Tibial artery (tissue), 4 donors: ENCODE results near the gene PPT1.

Experiments used
- DNase-seq, 2 donors: peaks; one replicate each; pipeline ENCODE4 v3.0.0-alpha.2; 2019
- H3K27ac ChIP-seq, 2 donors: fragments of 200-600 bp; sonication (generic) in 1 of 2; 1 replicate in 1 of 2; 2 replicates in 1 of 2; pipeline ENCODE4 v1.5.1; 2018 to 2019; ENCODE audit warnings: mild to moderate bottlenecking in 1 of 2
- H3K27me3 ChIP-seq, 2 donors: fragments of 200-600 bp; sonication (generic) in 1 of 2; one replicate each; pipeline versions ENCODE4 v1.5.1 to v1.6.0; 2016 to 2019
- H3K36me3 ChIP-seq, 3 donors: fragments of 200-600 bp; sonication (generic) in 2 of 3; one replicate each; pipeline ENCODE4 v1.5.1; 2016 to 2019; ENCODE audit warnings: mild to moderate bottlenecking in 2 of 3
- H3K4me1 ChIP-seq, 4 donors: fragments of 200-600 bp; sonication (generic) in 2 of 4; 1 replicate in 3 of 4; 2 replicates in 1 of 4; pipeline ENCODE4 v1.5.1; 2016 to 2019
- H3K4me3 ChIP-seq, 2 donors: fragments of 200-600 bp; sonication (generic) in 1 of 2; 1 replicate in 1 of 2; 2 replicates in 1 of 2; pipeline ENCODE4 v1.5.1; 2018 to 2019; ENCODE audit warnings: mild to moderate bottlenecking in 2 of 2
- H3K9me3 ChIP-seq, 3 donors: fragments of 200-600 bp; sonication (generic) in 1 of 3; one replicate each; pipeline ENCODE4 v1.5.1; 2016 to 2019
- CTCF ChIP-seq, 2 experiments: fragments of 200-600 bp in 1 of 2; fragments of 450-650 bp in 1 of 2; IDR thresholded peaks; one replicate each; pipeline ENCODE4 v1.5.1; 2017 to 2019; ENCODE audit warnings: antibody characterized with exemption in 2 of 2, mild to moderate bottlenecking in 1 of 2, moderate library complexity in 1 of 2
- intact Hi-C: fragments of 100-400 bp; cut with DNase I; formaldehyde crosslinking; loops from one replicate; pipeline ENCODE4 v1.15.0; 2023; ENCODE audit warnings: low total_unique reads

The PPT1 gene

GRCh38 chr1:40102038-40102437 lies 5.0 kb upstream of the PPT1 start:
- Histone ChIP-seq H3K36me3 (no peaks in the 10 kb centered on the region), H3K27ac (no peak overlapping the region), H3K9me3 (peaks cover 0 to 14% (median 4%) of the 10 kb centered on the region in 3 donors), H3K4me3 (no peak overlapping the region), H3K27me3 (no peaks in the 10 kb centered on the region), H3K4me1 (peaks cover 0 to 6% (median 2%) of the 10 kb centered on the region in 4 donors)
- DNase-seq: no peak
- TF ChIP-seq CTCF (IDR thresholded peaks at IDR 0.05): no peak
- intact Hi-C loops: no loop called here

DNA sequence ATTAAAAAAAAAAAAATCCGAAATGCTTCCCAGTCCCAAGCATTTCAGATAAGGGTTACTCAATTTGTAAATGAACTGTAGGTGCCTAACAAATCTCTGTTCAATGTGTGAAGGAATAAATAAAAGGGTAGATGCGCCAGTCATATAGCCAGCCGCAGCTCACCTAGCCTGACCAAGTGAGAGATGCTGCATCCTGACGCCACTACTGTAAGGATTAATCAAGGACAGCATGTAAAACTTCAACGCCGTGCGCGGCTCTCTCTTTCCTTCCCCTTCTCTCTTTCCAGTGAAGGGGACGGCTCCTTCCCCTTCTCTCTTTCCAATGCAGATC lies 441 bp downstream of the PPT1 start:
- H3K27me3 ChIP-seq: no peaks in the 10 kb centered on the region
- intact Hi-C loops: no loop called here
- H3K4me3 ChIP-seq: peak overlapping the region; percentile 63 to 70
- H3K36me3 ChIP-seq: peaks cover 6 to 15% (median 7%) of the 10 kb centered on the region in 3 donors
- H3K9me3 ChIP-seq: no peaks in the 10 kb centered on the region
- H3K27ac ChIP-seq: peak overlapping the region; percentile 63 to 71
- DNase-seq: no peak
- TF ChIP-seq CTCF (IDR thresholded peaks at IDR 0.05): no peak
- H3K4me1 ChIP-seq: peaks cover 0 to 15% (median 9%) of the 10 kb centered on the region in 4 donors

DNA sequence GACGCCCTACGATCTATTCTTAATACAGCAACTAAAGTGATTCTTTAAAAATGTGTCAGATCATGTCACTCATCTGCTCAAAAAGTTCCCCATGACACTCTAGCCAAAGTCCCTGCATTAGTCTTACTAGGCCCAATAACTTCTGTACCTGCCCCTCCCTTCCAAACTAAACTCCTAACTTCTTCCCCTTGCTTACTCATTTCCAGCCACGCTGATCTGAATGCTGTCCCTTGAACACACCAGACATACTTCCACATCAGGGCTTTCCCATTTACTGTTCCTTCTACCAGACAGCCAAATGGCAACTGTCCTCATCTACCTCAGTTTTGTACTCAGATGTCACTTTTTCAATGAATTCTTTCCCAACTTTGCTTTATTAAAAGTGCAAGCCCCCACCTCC lies 1.2 kb downstream of the PPT1 start:
- no peak overlapping the region for H3K4me3 ChIP-seq
- TF ChIP-seq CTCF (IDR thresholded peaks at IDR 0.05): no peak
- H3K36me3 ChIP-seq: peaks cover 13 to 23% (median 15%) of the 10 kb centered on the region in 3 donors

DNA sequence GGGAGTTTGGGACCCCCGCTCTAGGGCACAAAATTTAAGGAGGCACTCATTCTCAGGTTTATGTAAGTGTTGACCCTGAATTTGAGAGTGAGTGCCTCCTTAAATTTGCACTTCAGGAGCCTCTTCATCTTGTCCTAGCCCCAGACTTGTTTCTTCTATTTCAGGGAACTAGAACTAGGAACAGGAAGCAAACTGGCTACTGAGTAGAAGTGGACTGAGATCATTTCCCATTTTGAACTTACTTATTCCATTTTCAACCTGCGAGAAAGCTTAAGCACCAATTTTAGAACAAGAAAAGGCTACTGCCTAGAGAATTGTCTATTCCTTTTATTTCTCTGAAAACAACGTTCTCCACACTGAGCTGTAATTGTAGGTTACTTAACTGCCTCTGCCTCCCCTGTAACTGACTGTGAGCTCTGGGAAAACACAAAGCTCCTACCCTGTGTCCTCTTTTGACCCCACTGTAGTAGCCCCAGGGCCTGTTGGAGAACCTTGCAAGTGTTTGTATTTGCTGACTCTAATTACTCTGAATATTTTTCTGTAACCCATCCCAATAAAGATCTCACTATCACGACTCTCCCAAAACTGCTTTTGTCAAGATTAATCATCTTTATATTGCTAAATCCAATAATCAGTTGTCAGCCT lies 2.5 kb downstream of the PPT1 start:
- intact Hi-C loops: no loop called here
- H3K27ac ChIP-seq: no peak overlapping the region
- H3K27me3 ChIP-seq: no peaks in the 10 kb centered on the region
- DNase-seq: no peak
- H3K9me3 ChIP-seq: no peaks in the 10 kb centered on the region
- no peak for TF ChIP-seq CTCF (IDR thresholded peaks at IDR 0.05)
- no peak overlapping the region for H3K4me3 ChIP-seq
- peaks cover 25 to 36% (median 27%) of the 10 kb centered on the region in 3 donors for H3K36me3 ChIP-seq
- peaks cover 0 to 15% (median 9%) of the 10 kb centered on the region in 4 donors for H3K4me1 ChIP-seq

More for the DNA sequence above, 1.2 kb downstream of the PPT1 start:
- Histone ChIP-seq H3K9me3 (no peaks in the 10 kb centered on the region), H3K27me3 (no peaks in the 10 kb centered on the region), H3K27ac (no peak overlapping the region), H3K4me1 (peaks cover 0 to 15% (median 9%) of the 10 kb centered on the region in 4 donors)
- intact Hi-C loops: no loop called here
- no peak for DNase-seq

DNA sequence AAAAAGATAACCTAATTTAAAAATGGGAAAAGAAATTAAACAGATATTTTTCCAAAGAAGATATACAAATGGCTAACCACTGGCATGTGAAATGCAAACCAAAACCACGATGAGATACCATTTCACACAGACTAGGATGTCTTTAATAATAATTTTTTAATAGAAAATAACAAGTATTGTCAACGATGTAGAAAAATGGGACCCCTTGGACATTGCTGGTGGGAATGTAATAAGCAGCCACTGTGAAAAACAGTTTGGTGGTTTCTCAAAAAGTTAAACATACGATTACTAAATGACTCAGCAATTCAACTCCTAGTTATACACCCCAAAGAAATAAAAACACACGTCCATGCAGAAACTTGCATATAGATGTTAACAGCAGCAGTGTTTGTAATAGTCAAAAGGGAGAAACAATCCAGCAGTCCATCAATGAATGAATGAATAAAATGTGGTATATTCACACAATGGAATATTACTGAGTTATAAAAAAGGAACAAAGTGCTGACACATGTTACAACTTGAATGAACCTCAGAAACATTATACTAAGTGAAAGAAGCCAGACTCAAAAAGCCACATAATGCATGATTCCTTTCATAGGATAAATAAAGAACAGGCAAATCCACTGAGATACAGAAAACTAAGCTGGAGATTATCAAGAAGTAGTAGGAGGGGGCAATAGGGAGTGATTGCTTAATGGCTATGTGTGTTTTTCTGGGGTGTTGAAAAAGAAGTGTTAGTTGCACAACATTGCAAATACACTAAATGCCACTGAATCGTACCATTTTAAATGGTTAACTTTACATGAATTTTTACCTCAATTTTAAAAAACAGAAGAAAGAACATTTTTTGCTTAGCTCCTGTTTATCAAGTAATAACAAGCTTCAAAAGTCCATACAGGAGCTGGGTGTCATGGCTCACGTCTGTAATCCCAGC lies 4.1 kb downstream of the PPT1 start:
- Histone ChIP-seq H3K4me3 (no peak overlapping the region), H3K36me3 (peaks cover 40 to 52% (median 41%) of the 10 kb centered on the region in 3 donors), H3K4me1 (peaks cover 0 to 15% (median 9%) of the 10 kb centered on the region in 4 donors), H3K27me3 (no peaks in the 10 kb centered on the region), H3K27ac (no peak overlapping the region), H3K9me3 (no peaks in the 10 kb centered on the region)
- no peak for DNase-seq
- no peak for TF ChIP-seq CTCF (IDR thresholded peaks at IDR 0.05)
- intact Hi-C loops: no loop called here
